ENCODE results near the gene HECW1.

DNA sequence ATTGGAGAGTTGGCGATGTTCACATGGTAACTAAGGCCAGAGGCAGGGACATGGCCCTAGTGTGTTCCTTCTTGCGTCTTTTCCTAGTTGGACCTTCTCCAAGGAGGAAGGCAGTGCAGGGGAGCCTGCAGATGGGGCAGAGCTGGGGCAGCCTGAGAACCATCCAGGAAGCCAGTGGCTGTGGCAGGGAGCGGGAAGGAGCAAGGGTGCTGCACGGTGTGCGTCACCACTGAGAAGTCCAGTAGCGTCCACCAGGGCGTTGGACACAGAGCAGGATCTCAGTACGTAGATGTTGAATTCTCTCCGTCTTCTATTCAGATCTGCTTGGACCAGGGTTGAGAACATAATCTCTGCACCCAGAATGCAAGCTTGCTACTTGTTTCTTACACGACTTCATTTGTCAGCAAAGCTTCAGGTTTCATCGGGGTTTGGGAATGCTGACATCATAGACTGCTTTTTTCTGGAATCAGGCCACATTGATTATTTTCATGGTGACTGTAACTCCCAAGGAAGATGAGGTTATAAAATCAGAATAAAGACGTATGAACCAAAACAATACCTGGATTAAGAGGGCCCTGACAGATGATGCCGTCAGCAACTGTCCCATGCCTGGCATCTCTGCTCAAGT lies 130.3 kb downstream of the HECW1 start:
- TF ChIP-seq ZNF629 (tag by site-specific recombination; IDR thresholded peaks at IDR 0.05) (no peak), ZNF707 (tag by site-specific recombination; IDR thresholded peaks at IDR 0.05) (no peak), ZNF514 (tag by site-specific recombination; IDR thresholded peaks at IDR 0.05) (no peak), BCL11B (tag by site-specific recombination; IDR thresholded peaks at IDR 0.05; ENCODE audit: low read depth) (no peak), ZNF211 (tag by site-specific recombination; IDR thresholded peaks at IDR 0.05; ENCODE audit: low read depth) (no peak)
- TF ChIP-seq, protein P1, sequence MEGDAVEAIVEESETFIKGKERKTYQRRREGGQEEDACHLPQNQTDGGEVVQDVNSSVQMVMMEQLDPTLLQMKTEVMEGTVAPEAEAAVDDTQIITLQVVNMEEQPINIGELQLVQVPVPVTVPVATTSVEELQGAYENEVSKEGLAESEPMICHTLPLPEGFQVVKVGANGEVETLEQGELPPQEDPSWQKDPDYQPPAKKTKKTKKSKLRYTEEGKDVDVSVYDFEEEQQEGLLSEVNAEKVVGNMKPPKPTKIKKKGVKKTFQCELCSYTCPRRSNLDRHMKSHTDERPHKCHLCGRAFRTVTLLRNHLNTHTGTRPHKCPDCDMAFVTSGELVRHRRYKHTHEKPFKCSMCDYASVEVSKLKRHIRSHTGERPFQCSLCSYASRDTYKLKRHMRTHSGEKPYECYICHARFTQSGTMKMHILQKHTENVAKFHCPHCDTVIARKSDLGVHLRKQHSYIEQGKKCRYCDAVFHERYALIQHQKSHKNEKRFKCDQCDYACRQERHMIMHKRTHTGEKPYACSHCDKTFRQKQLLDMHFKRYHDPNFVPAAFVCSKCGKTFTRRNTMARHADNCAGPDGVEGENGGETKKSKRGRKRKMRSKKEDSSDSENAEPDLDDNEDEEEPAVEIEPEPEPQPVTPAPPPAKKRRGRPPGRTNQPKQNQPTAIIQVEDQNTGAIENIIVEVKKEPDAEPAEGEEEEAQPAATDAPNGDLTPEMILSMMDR (tag by site-specific recombination; IDR thresholded peaks at IDR 0.05): no peak
- TF ChIP-seq, protein P2, sequence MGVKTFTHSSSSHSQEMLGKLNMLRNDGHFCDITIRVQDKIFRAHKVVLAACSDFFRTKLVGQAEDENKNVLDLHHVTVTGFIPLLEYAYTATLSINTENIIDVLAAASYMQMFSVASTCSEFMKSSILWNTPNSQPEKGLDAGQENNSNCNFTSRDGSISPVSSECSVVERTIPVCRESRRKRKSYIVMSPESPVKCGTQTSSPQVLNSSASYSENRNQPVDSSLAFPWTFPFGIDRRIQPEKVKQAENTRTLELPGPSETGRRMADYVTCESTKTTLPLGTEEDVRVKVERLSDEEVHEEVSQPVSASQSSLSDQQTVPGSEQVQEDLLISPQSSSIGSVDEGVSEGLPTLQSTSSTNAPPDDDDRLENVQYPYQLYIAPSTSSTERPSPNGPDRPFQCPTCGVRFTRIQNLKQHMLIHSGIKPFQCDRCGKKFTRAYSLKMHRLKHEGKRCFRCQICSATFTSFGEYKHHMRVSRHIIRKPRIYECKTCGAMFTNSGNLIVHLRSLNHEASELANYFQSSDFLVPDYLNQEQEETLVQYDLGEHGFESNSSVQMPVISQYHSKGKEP (tag by site-specific recombination; IDR thresholded peaks at IDR 0.05): no peak
- TF ChIP-seq, protein P3, sequence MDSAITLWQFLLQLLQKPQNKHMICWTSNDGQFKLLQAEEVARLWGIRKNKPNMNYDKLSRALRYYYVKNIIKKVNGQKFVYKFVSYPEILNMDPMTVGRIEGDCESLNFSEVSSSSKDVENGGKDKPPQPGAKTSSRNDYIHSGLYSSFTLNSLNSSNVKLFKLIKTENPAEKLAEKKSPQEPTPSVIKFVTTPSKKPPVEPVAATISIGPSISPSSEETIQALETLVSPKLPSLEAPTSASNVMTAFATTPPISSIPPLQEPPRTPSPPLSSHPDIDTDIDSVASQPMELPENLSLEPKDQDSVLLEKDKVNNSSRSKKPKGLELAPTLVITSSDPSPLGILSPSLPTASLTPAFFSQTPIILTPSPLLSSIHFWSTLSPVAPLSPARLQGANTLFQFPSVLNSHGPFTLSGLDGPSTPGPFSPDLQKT (IDR thresholded peaks at IDR 0.05; ENCODE audit: borderline replicate concordance, low read depth, low read length): no peak
- TF ChIP-seq, protein P4, sequence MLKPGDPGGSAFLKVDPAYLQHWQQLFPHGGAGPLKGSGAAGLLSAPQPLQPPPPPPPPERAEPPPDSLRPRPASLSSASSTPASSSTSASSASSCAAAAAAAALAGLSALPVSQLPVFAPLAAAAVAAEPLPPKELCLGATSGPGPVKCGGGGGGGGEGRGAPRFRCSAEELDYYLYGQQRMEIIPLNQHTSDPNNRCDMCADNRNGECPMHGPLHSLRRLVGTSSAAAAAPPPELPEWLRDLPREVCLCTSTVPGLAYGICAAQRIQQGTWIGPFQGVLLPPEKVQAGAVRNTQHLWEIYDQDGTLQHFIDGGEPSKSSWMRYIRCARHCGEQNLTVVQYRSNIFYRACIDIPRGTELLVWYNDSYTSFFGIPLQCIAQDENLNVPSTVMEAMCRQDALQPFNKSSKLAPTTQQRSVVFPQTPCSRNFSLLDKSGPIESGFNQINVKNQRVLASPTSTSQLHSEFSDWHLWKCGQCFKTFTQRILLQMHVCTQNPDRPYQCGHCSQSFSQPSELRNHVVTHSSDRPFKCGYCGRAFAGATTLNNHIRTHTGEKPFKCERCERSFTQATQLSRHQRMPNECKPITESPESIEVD (tag by site-specific recombination; IDR thresholded peaks at IDR 0.05): no peak
- TF ChIP-seq, protein P5, sequence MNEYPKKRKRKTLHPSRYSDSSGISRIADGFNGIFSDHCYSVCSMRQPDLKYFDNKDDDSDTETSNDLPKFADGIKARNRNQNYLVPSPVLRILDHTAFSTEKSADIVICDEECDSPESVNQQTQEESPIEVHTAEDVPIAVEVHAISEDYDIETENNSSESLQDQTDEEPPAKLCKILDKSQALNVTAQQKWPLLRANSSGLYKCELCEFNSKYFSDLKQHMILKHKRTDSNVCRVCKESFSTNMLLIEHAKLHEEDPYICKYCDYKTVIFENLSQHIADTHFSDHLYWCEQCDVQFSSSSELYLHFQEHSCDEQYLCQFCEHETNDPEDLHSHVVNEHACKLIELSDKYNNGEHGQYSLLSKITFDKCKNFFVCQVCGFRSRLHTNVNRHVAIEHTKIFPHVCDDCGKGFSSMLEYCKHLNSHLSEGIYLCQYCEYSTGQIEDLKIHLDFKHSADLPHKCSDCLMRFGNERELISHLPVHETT (tag by site-specific recombination; IDR thresholded peaks at IDR 0.05): no peak
